HG03378 (cell line): Measurements from ENCODE around the gene TMEM80.
"Not testable (repeated sequence)": the region's sequence is repeated elsewhere in the genome, so short reads cannot be mapped to it uniquely, and the experiment has no call there.

Experiments
- ATAC-seq: cut with Tn5 transposase; IDR thresholded peaks from one replicate; pipeline ENCODE4 v1.9.1; 2021; ENCODE audit warnings: mild to moderate bottlenecking, moderate library complexity; ENCODE audit not compliant: unreplicated experiment

The TMEM80 gene

GRCh38 chr11:679271-680207 is 16.1 kb upstream of the TMEM80 start:
- ATAC-seq: no peak

DNA sequence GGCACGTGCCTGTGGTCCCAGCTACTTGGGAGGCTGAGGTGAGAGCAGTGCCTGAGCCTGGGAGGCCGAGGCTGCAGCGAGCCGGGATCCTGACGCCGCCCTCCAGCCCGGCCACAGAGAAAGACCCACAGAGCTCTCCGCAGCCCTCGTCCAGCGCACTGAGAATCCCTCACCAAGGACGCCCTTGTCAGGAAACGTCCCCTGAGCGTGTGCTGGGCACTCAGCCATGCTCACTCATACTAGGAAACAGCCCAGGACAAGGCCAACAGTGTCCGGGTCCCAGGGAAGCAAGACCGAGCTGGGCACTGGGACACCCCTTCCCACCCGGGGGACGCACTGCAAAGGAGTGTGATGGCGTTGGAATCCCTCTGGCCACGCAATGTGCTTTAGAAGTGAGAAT is 15.1 kb upstream of the TMEM80 start:
- ATAC-seq: no peak

- ATAC-seq: no peak
Observed at GRCh38 chr11:680970-681369, 14.6 kb upstream of the TMEM80 start.

DNA sequence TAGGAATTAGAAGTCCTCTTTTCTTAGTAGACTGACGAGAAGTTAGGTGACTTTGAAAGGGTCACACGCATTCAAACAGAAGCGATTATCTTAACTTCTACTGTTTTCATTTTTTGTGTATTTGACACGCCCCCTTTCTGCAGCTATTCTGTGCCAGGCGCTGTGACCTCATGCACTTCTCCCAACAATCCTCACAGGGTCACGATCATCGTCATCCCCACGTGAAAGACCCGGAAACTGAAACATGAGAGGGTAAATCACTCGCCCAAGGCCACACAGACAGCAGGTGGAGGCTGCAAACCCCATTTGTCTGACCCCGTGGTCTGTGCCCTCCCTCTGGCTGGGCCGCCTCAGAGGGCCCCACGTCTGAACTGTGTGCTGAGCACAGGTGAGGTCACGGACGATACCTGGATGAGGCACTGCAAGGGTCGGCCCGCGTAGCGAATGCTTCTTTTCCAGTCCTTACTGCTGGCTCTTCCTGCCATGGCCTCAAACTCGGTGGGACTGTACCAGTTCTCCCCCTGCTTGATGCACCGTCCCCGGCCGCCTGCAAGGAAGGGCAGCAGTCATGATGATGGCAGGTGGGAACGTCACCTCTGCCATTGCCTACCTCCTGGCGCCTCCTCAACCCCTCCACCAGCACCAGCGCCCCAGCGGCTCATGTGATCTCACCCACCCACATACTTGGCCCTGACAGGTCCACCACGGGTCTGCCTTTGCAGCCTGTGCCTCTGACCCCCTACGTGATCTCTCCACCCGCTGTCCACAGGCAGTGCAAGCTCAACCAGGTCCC is 9.0 kb upstream of the TMEM80 start:
- ATAC-seq: no peak

DNA sequence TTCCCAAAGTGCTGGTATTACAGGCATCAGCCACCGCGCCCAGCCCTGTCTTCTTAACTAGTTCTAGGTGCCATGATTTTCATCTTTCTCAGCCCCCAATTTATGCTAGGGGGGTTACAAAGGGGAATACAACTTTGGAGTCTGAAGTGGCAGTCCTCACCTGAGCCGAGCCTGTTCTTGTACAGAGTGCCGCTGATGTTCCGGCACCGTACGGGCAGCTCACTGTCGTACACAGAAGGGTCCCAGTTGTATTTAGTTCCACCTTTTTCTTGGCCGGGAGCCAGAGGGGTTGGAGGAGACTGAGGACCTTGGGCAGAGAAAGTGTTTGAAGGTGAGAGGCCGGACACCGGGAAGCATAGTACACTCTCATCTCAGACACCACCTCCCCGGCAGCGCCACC is 7.9 kb upstream of the TMEM80 start:
- no peak for ATAC-seq

DNA sequence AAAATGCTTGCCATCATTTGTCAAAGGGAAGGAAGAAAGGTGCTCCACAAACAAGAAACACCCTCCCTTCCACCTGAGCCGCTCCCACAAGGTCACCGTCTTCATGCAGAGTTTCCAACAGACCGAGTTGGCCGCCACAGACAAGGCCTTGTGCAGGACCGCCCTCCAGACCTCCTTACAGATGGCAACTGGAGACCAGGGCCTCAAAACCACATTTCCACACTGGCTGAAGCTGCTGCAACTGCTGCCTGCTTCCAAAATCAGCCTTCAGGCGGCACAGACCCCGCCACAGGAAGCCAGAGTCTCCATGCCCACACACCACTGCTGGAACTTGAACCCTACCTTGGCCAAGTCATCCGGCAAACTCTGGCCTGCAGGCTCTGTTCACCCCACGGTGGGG is 6.9 kb upstream of the TMEM80 start:
- ATAC-seq: no peak

GRCh38 chr11:689625-690024 is 6.0 kb upstream of the TMEM80 start:
- ATAC-seq: no peak

GRCh38 chr11:690244-690643 is 5.4 kb upstream of the TMEM80 start:
- not testable (repeated sequence) for ATAC-seq

- ATAC-seq: no peak
Observed at GRCh38 chr11:690738-691633, 4.6 kb upstream of the TMEM80 start.

- no peak for ATAC-seq
Observed at GRCh38 chr11:691710-692590, 3.7 kb upstream of the TMEM80 start.

- ATAC-seq: no peak
Observed at GRCh38 chr11:692824-693414, 2.7 kb upstream of the TMEM80 start.

GRCh38 chr11:693415-693831 is 2.2 kb upstream of the TMEM80 start:
- ATAC-seq: no peak

- ATAC-seq: no peak
Observed at GRCh38 chr11:693887-694562, 1.6 kb upstream of the TMEM80 start.

DNA sequence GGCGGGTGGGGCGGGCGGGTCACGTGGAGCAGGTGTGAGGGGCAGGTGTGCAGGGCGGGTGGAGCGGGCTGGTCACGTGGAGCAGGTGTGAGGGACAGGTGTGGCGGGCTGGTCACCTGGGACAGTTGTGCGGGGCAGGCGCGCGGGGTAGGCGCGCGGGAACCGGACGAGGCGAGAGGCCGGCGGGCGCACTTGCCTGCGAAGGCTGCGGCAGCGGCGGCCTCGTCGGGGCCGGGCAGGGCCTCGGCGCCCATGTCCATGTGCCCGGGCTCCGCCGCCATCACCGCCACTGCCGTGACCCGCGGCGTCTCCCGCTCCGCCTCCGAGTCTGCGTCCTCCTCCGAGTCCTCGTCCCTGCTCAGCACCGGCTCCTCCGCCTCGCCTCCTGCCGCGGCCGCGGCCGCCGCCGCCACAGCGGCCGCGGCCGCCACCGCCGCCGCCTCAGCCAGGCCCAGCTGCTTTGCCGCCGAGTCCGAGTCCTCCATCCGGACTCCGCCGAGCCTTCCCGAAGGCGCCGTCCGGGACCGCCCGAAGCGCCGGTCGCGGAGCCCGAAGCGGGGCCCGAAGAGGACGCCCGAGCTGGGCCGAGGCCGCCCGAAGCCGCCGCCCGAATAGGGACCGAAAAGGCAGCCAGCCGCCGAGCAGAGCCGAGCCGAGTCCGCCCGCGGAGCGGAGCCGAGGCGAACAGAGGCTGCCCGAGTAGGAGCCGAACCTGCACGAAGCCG is 891 bp upstream of the TMEM80 start, which contains the start of gene DEAF1:
Gene DEAF1, minus strand, starts transcription at position 660 of the 725 bp plus-strand sequence. Its CDS starts 175 bp downstream, at position 485.
- no peak for ATAC-seq

DNA sequence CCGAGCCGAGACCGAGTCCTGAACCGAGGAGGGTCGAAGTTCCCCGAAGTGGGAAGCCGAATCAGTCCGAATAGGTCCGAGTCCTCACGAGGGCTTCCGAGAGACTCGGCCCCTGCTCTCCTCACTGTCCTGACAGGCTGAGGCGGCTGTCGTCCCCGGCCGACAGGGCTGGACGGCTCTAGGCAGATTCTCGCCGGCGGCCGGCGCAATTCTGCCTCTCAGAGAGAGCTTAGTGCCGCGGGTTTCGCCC is 403 bp upstream of the TMEM80 start:
- peak; percentile 82 for ATAC-seq

DNA sequence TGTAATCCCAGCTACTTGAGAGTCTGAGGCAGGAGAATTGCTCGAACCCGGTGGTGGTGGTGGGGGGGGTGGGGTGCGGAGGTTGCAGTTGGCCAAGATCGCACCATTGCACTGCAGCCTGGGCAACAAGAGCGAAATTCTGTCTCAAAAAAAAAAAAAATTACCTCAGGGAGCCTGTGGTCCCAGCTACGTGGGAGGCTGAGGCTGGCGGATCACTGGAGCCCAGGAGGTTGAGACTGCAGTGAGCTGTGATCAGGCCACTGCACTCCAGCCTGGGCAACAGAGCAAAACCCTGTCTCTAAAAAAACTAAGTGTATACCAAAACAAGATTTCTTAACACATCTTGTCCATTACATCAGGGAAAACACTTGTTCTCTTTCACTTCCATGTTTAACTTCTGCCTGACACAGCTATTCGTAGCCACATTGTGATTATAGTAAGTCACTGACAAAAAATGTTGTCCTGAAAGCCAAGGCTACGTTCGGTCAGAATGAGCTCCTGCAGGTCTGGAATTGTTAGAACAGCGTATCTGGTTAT is 1.4 kb downstream of the TMEM80 start:
- no peak for ATAC-seq

GRCh38 chr11:697811-698311 is 2.2 kb downstream of the TMEM80 start:
- no peak for ATAC-seq

- no peak for ATAC-seq
Observed at GRCh38 chr11:698493-699115, 3.0 kb downstream of the TMEM80 start.
